Breast epithelium (tissue), 3 donors: ENCODE measurements around the gene PSD.

Experiments used
- CTCF ChIP-seq, 3 donors: fragments of 450-650 bp; IDR thresholded peaks; one replicate each; pipeline ENCODE4 v1.5.1; 2016 to 2017; ENCODE audit warnings: antibody characterized with exemption in 3 of 3, mild to moderate bottlenecking in 3 of 3, moderate library complexity in 3 of 3
- POLR2AphosphoS5 ChIP-seq, 3 donors: sonication (generic); formaldehyde crosslinking; IDR thresholded peaks; one replicate each; pipeline ENCODE4 v1.6.1; 2017; ENCODE audit warnings: antibody characterized with exemption in 3 of 3

GRCh38 chr10:102397222-102398171, 21.1 kb downstream of the PSD start:
- TF ChIP-seq POLR2AphosphoS5 (IDR thresholded peaks at IDR 0.05) (no peak), CTCF (IDR thresholded peaks at IDR 0.05) (no peak)
